Measurements from ENCODE around the gene KIZ.
A peak's percentile ranks its signal among the peaks of the same experiment; 100 is the strongest.
"Not testable (repeated sequence)": the region's sequence is repeated elsewhere in the genome, so short reads cannot be mapped to it uniquely, and the experiment has no call there.

The KIZ gene

DNA sequence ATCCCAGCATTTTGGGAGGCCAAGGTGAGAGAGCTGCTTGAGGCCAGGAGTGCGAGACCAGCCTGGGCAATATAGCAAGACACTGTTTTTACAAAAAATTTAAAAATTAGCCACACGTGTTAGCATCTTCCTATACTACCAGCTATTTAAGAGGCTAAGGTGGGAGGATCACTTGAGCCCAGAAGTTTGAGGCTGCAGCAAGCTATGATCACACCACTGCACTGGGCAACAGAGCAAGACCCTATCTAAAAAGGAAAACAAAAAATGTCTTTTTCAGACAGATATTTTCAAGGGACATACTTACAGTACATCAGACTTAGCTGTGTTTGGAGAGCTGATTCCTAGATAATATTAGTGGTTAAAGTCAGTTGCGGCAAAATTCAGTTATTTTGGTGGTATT lies 104.3 kb downstream of the KIZ start:
- no peak for DNase-seq (ENCODE audit: low read depth in 2 of 2)

DNA sequence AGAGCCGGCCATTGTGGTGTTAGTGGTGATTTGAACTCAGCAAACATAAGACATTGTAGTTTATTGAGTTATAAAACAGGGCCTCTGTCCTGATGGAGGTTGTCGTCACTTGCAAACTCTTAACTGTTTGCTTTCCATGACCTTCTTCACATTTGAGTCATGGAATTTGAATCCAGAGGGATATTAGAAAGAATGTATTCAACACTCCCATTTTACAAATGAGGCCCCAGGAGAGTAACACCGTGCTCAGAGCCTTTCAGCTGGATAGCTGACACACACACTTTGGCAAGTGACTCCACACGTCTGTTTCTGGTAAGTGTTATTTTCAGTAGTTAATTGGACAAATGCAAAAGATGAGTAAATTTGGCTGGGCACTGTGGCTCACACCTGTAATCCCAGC lies 104.8 kb downstream of the KIZ start:
- DNase-seq (ENCODE audit: low read depth in 2 of 2) = peak in 1 of 2 experiments; percentile 9

DNA sequence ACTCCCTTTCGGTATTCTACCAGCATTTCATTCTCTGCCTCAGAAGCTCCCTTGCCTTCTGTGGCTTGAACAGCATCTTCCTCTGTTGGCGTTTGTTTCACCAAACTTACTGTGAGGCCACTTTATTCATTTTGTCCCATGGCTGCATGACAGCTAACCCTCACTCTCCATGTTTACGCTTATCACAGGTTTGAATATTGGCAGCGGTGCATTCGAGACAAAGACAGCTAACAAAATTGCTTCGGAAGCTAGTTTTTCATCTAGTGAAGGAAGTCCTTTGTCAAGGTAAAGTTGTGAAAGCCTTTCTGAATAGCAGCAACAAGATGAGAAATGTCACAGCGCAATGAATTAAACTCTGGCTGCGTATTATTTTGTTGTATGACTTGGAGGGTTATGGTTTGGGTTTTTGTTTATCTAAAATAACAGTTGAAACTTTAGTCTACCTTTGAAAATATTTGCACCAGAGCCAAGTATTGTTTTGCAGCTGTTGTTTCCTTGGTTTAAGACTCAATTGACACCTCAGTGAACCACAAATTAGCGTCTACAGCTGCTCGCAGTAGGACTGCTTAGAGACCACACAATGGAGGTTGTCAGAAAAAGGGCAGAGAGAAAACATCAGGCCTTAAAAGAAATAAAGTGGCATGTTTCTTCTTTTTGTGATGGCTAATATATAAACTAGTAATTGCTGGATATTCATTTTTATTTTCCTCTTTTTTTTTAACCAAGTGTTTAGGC lies 106.8 kb downstream of the KIZ start:
- no peak for DNase-seq (ENCODE audit: low read depth in 2 of 2)

DNA sequence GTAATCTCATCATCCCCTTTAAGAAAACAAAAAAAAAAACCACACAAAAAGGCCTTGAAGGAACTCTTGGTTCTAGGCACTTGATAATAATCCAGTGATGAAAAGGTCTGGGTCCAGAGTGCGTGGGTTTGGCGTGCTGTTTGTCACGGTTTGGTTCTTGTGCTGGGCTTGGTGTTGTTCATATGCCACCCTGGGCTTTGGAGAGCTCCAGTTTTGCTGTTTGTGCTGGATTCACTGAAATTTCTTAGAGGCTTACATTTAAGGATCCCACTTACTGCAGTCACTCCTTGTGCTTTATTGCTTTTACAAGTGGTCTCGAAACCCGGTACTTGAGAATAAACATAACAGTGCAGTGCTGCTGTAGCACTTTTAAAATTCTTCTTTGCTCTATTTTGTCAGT lies 108.4 kb downstream of the KIZ start:
- DNase-seq (ENCODE audit: low read depth in 2 of 2) = no peak

DNA sequence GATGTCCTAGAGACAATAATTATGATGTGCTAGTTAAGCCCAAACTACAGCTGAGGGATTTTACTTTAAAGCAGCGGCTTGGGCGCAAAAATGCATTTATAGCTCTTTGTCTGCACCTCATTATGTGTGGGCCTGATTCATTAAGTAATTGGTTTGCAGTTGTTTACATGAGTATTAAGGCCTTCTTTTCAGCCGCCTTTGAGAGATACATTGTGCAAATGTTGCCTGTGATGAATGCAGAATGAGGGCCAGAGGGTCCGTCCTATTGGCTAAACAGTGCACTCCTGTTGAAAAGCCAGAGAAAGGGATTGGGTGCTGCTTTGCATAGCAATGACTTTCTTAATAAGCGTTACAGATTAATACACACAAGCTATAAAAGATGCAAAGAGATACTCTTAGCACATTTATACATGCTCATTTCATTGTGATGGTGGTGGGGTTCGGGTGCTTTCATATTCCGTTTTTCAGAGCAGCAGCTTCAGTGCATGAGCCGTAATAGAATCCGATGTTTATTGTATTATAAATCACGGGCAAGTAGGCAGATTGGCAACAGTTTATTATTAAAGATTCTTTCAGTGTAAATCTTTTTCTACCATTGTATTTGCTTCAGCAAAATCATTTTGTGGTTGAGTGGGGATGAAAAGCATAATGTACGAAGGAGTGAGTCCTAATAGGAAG lies 109.1 kb downstream of the KIZ start:
- no peak for DNase-seq (ENCODE audit: low read depth in 2 of 2)

DNA sequence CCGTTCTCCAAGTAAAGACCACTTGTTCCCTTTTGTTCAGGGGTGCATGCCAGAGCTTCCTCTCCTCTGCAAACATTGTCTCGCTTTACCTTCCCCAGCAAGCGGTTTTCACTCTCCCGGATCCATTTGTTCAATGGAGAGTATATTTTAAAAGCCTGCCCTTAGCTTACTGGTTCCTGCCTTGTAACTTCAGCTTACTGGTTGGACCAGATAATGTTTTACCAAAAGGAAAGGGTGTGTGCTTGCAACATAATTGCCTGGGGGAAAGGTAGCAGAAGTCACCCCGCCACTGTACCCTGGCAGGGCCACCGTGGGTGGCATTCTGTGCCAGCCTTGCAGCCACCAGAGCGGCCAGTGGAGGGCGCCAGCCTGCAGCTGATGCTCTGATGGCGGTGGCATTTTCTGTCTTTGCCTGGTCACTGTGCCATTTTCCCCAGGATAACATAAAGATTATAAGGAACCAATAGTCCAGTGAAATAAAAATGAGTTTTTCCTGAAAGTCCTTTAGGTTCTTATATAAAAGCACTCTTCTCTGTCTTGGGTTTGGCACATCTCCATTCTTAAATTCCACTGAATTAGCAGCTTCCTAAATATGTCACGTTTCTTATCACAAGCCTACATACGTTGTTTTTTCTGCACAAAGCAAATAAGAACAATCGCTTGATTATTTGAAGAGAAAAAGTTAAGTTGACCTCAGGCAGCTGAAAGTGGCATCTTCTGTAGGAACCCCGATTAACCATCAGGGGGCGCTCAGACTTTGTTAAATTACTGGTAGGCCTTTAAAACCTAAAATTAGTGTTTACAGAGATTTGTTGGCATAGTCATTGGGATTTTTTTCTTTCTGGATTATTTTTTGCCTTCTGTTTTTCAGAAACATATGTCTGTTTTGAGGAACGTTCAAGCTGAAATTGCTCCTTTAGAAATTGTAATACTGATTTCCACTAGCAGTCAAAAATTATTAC lies 109.9 kb downstream of the KIZ start:
- DNase-seq (ENCODE audit: low read depth in 2 of 2) = peak; percentile 21 to 28

DNA sequence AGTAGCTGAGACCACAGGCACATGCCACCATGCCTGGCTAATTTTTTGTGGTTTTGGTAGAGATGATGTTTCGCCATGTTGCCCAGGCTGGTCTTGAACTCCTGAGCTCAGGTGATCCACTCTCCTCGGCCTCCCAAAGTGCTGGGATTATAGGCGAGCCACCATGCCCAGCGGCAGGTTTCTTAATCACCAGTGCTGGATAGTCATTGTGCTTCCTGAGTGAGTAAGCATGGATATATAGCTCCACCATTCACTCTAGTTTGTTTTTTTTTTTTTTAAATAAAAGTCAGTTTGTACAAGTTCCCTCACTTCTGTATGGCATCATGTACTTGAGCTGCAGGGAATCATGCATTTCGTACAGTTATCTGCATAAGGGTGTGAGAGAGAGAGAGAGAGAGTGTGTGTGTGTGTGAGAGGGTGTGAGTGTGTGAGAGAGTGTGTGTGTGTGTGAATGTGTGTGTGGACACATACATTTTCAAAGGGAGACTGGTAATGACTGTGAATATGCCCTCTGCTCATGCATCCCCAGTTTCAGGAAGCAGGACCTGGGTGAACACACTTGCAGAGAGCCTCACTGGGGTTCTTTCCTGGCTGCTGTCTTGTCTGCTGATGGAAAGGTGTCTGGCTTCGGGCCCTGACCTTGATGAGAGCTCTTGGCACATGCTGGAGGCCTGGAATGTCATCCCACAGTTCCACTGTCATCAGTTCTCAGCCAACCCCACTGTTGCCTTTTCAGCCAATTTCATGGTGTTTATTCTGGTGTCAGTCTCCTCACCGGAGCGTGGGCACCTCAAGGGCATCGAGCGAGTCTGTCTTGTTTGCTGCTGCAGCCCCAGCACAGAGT lies 112.3 kb downstream of the KIZ start:
- no peak for DNase-seq (ENCODE audit: low read depth in 2 of 2)

DNA sequence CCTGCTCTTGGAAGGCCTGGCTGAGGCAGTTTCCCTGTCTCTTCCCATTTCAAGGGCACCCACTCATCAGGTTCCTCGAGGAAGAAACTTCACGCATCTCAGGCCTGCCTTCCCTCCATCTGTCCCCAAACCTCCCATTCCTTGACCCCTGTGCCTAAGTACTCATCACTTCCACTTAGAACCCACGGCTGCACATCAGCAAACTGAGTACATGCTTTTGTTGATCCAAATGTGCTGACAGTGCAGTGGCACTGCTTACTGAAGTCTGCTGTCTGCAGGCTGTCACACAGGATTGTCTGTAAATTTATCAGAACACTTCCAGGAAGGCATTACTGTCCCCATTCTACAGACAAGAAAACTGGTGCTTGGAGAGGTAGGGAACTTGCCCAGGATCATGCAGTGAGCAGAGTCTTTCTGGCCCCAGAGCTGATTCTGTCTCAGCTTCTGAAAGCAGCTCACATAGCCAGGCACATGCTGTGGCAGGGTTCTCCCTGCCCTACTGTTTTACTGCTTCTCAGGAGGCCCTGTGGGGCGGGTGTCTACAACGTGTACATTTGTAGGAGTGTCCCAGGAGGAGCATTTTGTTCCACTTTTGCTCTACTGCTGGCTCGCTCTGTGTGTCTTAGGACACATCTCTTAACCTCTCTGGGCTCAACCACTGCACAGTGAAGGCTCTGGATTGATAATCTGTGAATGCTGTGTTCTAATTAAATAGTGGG lies 113.1 kb downstream of the KIZ start:
- DNase-seq (ENCODE audit: low read depth in 2 of 2) = no peak

DNA sequence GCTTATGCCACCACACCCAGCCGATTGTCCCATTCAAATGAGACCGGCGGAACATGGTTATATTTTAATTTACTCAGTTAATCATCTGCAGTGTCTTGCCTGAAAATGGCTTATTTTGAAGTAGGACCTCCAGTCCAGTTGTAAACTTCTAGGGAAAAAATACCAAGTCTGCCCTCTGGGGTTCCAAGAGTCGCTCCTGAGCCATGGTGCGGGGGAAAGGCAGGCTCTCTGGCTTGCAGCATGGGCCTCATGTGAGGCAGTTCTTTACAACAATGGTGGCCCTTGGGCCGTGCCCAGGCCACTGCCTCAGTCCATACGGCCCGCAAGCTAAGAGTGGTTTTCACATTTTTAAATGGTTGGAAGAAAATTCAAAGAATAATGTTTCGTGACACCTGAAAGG lies 114.5 kb downstream of the KIZ start:
- DNase-seq (ENCODE audit: low read depth in 2 of 2) = no peak

DNA sequence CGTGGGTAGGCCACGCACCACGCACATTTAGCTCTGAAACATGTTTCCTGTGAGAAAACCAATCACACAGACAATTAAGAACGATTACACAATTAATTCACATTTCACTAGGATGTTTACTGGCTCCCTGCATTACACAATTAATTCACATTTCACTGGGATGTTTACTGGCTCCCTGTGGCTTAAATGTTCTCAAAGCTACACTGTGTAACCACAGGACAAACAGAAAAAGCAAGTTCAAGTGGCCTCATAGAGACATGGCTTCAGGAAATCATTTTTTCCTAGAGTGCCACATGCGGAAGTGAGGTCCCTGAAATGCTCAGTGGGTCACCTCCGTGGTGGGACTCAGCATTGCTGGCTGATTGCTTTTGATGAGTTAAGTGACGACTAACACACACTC lies 115.5 kb downstream of the KIZ start:
- no peak for DNase-seq (ENCODE audit: low read depth in 2 of 2)

DNA sequence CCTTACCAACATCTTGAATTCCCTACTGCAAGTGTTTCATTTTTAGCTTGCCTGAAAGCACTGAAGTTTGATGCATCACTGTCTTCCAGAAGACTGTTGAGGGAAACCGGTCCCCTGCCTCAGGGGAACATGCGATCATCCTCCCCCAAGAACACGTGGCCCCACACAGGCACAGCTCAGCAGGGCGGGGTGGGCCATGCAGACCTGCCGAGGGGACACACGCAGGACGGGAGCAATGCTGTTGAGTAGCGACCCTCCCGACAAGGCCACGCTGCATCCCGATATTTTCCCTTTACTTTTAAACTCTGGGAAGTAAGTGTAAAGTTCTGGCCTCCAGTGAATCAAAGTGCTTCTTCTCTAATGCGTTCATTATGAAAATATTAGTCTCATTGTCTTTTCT lies 117.9 kb downstream of the KIZ start:
- no peak for DNase-seq (ENCODE audit: low read depth in 2 of 2)

DNA sequence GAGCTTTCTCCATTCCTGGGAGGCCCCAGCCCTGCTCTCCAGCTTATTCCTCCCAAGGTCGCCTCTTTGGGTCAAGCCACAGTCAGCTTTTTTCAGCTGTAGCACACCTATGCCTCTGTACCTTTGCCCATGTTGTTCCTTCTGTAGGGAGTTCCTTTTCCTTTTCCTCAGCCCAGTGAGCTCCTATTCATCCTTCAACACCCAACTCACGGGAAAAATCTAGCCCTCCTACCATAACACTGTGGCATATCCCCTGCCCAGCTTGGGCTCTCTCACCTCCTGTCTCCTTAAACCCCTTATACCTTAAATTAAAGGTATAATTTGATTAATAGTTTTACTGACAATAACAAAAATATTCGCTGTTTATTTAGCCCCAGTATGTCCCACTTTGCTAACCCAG lies 118.9 kb downstream of the KIZ start:
- no peak for DNase-seq (ENCODE audit: low read depth in 2 of 2)

DNA sequence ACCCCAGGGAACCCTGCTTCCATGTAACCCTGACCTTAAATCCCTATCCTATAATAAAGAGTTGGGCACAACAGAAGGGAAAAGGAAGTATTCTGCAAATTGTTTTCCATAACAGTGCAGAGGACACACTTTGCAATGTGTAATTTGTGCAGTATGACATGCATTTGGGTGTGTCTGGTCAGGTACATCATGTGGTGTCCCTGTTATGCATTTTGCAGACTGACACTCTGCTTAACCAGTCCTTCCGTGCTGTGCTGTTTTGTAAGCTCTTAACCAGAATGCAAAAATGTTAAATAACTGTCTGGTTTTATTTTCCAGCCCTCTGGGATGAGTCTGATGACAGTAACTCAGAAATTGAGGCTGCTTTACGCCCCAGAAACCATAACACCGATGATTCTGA lies 120.3 kb downstream of the KIZ start:
- no peak for DNase-seq (ENCODE audit: low read depth in 2 of 2)

DNA sequence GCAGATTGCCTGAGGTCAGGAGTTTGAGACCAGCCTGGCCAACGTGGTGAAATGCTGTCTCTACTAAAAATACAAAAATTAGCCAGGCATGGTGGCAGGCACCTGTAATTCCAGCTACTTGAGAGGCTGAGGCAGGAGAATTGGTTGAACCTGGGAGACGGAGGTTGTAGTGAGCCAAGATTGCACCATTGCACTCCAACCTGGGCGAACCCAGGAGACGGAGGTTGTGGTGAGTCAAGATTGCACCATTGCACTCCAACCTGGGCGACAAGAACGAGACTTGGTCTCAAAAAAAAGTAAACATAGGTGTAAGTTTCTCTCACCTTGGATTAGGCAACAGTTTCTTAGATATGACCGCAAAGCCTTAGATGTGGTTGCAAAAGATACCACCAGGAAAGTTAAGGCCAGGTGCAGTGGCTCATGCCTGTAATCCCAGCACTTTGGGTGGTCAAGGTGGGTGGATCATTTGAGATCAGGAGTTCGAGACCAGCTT lies 121.8 kb downstream of the KIZ start:
- not testable (repeated sequence) for DNase-seq (ENCODE audit: low read depth in 2 of 2)

DNA sequence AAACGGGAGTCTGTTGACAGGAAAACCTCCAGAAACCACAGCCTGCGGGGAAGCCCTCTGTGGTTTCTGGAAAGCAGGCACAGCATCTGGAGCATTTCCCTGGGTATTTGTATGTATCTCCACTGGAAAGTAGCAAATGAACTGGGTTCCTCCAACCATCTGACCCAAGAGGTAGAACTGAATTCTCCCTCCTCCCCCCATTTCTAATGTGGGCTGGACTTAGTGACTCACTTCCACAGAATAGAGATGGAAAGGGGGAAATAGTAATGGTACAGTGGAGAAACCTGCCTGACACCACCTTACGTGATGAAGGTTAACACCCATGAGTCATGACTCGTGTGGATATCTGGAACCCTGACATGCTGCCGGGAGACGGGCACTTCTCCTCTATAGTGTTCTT lies 125.4 kb downstream of the KIZ start:
- peak in 1 of 2 experiments; percentile 4 for DNase-seq (ENCODE audit: low read depth in 2 of 2)

DNA sequence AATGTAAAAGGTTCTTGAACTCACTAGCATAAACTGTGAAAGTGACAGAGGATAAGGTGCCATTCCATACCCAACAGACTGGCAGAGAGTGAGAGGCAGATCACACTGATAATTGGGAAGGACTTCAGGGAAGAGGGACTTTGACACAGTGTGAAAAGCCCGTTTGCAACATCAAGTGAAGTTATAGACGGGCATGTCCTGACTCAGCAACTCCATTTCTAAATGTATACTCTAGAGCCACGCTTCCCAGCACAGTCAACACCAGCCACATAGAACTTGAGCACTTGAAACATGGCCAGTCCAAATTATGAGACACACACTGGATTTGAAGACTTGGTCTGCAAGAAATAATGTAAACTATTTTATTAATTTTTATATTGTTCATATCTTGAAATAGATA lies 131.3 kb downstream of the KIZ start:
- no peak for DNase-seq (ENCODE audit: low read depth in 2 of 2)

DNA sequence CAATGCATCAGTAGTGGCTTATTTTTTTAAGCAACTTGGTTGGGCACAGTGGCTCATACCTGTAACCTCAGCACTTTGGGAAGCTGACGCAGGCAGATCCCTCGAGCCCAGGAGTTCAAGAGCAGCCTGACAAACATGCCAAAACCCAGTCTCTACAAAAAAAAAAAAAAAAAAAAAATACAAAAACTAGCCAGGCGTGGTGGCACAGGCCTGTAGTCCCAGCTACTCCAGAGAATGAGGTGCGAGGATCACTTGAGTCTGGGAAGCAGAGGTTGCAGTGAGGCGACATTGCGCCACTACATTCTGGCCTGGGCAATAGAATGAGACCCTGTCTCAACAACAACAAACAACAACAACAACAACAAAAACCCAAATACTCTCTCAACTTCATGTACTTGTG lies 132.5 kb downstream of the KIZ start:
- DNase-seq (ENCODE audit: low read depth in 2 of 2) = no peak

DNA sequence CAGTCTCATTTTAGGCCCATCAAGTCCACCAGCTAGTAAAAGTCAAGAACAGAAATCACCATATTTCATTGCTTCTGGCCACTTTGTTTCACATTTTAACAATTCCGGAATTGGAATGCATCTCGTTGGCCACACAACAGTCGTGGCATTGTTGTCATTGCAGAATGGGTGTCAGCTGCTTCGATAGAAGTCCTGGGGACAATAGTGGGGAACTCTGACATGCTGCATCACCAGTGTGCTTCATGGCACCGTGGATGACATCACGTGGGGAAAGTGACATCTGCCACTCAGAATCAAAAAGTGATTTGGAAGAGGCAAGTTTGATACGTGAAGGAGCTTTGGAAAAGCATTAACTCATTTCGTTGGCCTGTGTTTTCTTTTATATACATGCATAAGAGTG lies 133.5 kb downstream of the KIZ start:
- DNase-seq (ENCODE audit: low read depth in 2 of 2) = no peak

DNA sequence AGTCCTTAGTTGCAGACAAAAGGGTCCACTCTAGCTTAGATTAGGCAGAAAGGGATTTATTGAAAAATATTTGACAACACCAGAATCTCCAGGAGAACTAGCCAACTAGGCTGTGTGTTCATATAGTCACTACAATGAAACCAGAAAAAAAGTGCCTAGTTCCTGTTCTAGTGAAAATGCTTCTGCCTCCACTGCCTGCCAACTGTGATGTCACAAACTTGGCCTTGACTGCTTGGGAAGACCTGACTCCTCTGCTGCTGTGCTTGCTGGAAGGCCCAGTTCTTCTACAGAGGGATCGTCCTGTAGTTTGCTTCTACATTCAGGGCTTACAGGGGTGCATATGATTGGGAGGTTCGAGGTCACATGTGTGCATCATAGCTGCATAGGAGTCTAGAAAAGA lies 136.9 kb downstream of the KIZ start:
- no peak for DNase-seq (ENCODE audit: low read depth in 2 of 2)

DNA sequence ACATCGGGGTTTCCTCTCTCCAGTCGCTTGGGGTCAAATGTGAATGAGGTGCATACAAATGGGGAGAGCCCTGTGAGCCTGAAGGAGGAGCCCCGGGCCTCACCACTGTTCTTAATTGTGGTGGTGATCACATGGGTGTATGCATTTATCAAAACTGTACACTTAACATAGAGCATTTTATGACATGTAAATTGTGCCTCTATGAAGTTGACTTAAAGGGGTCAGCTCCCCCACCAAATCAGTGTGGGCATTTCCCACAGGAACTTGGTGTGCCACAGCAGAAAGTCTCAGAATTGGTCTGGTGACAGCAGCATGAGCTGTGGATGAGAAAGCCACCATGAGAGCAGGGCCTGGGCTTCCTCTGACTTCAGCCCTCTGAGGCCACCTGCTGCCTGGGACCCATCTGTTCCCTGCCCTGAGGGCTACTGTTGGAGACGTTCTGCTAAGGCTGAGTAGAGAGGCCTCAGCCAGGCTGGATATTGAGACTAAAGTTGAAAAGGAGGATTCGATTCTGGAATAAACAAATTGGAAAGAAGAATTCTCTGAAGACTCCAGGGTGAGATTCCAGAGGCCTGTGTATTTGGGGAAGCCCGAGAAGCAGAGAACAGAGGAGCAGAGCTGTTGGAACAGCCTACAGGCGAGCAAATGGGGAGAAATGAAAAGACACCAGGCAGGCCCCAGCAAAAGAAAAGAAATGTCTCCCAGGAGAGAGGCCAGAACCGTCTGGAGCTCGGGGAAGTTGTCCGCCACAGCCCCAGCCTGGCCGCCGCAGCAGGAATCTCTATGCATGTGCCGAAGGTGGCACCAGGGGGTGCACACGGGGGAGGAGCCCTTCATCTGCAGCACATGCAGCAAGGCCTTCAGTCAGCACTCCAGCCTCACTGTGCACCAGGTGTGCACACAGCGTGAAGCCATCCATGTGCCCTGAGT lies 139.6 kb downstream of the KIZ start:
- DNase-seq (ENCODE audit: low read depth in 2 of 2) = no peak

Measured in fibroblast of skin of left quadriceps (primary cell).